ENCODE data around the gene SYNPR. TPM values are rescaled to one million over a fixed set of nuclear protein-coding genes. Genes with fewer than 3 reads are reported as not detected.

The SYNPR gene
- total RNA-seq, 1 experiment from 2014 or later, result 0.85 TPM

DNA sequence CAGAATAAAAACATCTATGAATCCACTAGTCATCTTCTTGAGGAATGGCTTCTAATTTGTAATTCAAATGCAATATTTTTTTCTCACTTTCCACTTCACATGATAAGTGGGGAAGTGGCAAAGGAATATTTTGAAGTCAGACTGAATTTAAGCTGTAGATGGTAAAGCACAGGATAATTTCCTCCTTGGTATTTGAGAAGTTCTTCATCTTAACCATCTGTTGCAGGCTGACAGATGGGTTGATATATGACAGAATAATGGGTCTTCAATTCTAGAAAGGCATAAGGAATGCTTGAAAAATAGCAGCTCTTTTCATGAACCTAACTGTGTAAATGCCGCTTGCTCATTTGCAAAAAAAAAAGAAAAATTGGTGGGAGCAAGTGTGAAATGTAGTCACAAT is 307.8 kb downstream of the SYNPR start (continued):
- TF ChIP-seq SP1 (CRISPR knock-in tag; conservative IDR thresholded peaks at IDR 0.05) (no peak), ZNF232 (CRISPR knock-in tag; IDR thresholded peaks at IDR 0.05) (no peak), ZNF317 (CRISPR knock-in tag; IDR thresholded peaks at IDR 0.05; ENCODE audit: borderline replicate concordance, low read depth) (no peak), PRRX2 (CRISPR knock-in tag; IDR thresholded peaks at IDR 0.05) (no peak)
- TF ChIP-seq, protein P1, sequence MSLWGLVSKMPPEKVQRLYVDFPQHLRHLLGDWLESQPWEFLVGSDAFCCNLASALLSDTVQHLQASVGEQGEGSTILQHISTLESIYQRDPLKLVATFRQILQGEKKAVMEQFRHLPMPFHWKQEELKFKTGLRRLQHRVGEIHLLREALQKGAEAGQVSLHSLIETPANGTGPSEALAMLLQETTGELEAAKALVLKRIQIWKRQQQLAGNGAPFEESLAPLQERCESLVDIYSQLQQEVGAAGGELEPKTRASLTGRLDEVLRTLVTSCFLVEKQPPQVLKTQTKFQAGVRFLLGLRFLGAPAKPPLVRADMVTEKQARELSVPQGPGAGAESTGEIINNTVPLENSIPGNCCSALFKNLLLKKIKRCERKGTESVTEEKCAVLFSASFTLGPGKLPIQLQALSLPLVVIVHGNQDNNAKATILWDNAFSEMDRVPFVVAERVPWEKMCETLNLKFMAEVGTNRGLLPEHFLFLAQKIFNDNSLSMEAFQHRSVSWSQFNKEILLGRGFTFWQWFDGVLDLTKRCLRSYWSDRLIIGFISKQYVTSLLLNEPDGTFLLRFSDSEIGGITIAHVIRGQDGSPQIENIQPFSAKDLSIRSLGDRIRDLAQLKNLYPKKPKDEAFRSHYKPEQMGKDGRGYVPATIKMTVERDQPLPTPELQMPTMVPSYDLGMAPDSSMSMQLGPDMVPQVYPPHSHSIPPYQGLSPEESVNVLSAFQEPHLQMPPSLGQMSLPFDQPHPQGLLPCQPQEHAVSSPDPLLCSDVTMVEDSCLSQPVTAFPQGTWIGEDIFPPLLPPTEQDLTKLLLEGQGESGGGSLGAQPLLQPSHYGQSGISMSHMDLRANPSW (CRISPR knock-in tag; conservative IDR thresholded peaks at IDR 0.05; ENCODE audit: low read depth), result no peak
- TF ChIP-seq, protein P2, sequence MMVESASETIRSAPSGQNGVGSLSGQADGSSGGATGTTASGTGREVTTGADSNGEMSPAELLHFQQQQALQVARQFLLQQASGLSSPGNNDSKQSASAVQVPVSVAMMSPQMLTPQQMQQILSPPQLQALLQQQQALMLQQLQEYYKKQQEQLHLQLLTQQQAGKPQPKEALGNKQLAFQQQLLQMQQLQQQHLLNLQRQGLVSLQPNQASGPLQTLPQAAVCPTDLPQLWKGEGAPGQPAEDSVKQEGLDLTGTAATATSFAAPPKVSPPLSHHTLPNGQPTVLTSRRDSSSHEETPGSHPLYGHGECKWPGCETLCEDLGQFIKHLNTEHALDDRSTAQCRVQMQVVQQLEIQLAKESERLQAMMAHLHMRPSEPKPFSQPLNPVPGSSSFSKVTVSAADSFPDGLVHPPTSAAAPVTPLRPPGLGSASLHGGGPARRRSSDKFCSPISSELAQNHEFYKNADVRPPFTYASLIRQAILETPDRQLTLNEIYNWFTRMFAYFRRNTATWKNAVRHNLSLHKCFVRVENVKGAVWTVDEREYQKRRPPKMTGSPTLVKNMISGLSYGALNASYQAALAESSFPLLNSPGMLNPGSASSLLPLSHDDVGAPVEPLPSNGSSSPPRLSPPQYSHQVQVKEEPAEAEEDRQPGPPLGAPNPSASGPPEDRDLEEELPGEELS (CRISPR knock-in tag; IDR thresholded peaks at IDR 0.05), result no peak

DNA sequence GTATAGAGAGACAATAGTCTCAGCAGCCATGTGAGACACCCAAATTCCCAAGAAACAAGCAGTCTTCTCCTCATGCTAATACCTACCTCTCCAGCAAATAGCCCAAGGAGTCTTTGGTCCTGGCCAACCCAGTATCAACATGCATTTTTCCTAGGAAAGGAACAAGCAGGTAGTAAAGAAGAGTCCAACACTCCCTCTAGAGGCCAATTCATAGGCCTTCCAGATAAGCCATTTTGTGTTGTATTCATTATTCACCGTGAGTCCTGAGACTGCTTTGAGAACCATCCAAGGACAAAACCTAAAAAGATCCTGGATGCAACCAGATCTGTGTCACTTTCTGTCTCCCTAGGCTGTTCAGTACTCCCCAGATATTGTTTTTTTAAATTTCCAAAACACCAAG is 310.8 kb downstream of the SYNPR start:
- Mint-ChIP-seq H3K9me3 (peaks cover 15% of the 10 kb centered on the region), H3K4me1 (peaks cover 26% of the 10 kb centered on the region), H3K36me3 (peaks cover 15% of the 10 kb centered on the region), H3K4me3 (no peak overlapping the region), H3K27ac (no peak overlapping the region), H3K27me3 (ENCODE audit: low read depth) (no peaks in the 10 kb centered on the region)
- DNase-seq (ENCODE audit: low spot score), result no peak
- CTCF ChIA-PET, result interaction anchor here (0.6 kb wide), 1 partner anchor 244 kb away, joined by 3 read pairs; no protein-coding TSS in a partner anchor
- no peak for ATAC-seq
- TF ChIP-seq CBFB (CRISPR knock-in tag; IDR thresholded peaks at IDR 0.05; ENCODE audit: low read depth), result no peak
- TF ChIP-seq, protein P3, sequence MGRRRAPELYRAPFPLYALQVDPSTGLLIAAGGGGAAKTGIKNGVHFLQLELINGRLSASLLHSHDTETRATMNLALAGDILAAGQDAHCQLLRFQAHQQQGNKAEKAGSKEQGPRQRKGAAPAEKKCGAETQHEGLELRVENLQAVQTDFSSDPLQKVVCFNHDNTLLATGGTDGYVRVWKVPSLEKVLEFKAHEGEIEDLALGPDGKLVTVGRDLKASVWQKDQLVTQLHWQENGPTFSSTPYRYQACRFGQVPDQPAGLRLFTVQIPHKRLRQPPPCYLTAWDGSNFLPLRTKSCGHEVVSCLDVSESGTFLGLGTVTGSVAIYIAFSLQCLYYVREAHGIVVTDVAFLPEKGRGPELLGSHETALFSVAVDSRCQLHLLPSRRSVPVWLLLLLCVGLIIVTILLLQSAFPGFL (CRISPR knock-in tag; IDR thresholded peaks at IDR 0.05; ENCODE audit: borderline replicate concordance), result no peak
- TF ChIP-seq, protein P4, sequence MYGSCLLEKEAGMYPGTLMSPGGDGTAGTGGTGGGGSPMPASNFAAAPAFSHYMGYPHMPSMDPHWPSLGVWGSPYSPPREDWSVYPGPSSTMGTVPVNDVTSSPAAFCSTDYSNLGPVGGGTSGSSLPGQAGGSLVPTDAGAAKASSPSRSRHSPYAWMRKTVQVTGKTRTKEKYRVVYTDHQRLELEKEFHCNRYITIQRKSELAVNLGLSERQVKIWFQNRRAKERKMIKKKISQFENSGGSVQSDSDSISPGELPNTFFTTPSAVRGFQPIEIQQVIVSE (CRISPR knock-in tag; IDR thresholded peaks at IDR 0.05; ENCODE audit: borderline replicate concordance), result no peak
- no peak for TF ChIP-seq CREB1 (CRISPR knock-in tag; IDR thresholded peaks at IDR 0.05)
- TF ChIP-seq ETV6 (CRISPR knock-in tag; IDR thresholded peaks at IDR 0.05), result no peak
- TF ChIP-seq NR1H2 (CRISPR knock-in tag; IDR thresholded peaks at IDR 0.05), result no peak
- TF ChIP-seq, protein P5, sequence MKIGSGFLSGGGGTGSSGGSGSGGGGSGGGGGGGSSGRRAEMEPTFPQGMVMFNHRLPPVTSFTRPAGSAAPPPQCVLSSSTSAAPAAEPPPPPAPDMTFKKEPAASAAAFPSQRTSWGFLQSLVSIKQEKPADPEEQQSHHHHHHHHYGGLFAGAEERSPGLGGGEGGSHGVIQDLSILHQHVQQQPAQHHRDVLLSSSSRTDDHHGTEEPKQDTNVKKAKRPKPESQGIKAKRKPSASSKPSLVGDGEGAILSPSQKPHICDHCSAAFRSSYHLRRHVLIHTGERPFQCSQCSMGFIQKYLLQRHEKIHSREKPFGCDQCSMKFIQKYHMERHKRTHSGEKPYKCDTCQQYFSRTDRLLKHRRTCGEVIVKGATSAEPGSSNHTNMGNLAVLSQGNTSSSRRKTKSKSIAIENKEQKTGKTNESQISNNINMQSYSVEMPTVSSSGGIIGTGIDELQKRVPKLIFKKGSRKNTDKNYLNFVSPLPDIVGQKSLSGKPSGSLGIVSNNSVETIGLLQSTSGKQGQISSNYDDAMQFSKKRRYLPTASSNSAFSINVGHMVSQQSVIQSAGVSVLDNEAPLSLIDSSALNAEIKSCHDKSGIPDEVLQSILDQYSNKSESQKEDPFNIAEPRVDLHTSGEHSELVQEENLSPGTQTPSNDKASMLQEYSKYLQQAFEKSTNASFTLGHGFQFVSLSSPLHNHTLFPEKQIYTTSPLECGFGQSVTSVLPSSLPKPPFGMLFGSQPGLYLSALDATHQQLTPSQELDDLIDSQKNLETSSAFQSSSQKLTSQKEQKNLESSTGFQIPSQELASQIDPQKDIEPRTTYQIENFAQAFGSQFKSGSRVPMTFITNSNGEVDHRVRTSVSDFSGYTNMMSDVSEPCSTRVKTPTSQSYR (CRISPR knock-in tag; IDR thresholded peaks at IDR 0.05), result no peak
- POLR2A ChIA-PET, result no interaction called here

DNA sequence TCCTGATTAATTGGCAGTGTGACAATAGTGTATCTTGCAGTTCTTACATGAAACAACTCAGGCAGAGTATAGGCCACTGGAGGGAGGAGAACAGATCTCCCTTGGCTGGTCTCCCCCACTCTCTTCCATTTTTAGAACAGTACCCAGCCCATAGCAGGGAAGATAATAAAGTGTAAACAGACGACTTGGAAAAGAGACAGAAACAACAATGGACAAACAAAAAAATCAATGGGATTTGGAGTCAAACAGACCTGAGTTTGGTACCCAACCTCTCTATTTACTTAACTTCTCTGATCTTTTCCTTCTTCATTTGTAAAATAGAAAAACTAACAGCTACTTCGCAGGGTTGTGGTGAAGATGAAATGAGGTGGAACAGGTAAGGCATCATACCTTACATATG is 315.7 kb downstream of the SYNPR start:
- Mint-ChIP-seq H3K27ac (no peak overlapping the region), H3K9me3 (peaks cover 7% of the 10 kb centered on the region), H3K4me1 (peaks cover 21% of the 10 kb centered on the region), H3K27me3 (ENCODE audit: low read depth) (no peaks in the 10 kb centered on the region), H3K4me3 (no peak overlapping the region), H3K36me3 (peaks cover 6% of the 10 kb centered on the region)
- no peak for ATAC-seq
- ChIA-PET CTCF (no interaction called here), POLR2A (no interaction called here)
- DNase-seq (ENCODE audit: low spot score), result no peak
- TF ChIP-seq RELA (CRISPR knock-in tag; IDR thresholded peaks at IDR 0.05; ENCODE audit: borderline replicate concordance), result no peak
- TF ChIP-seq IRF2 (CRISPR knock-in tag; IDR thresholded peaks at IDR 0.05; ENCODE audit: borderline replicate concordance, low read depth), result no peak
- TF ChIP-seq ZNF138 (CRISPR knock-in tag; conservative IDR thresholded peaks at IDR 0.05), result no peak
- TF ChIP-seq ETV6 (CRISPR knock-in tag; IDR thresholded peaks at IDR 0.05), result no peak

Data from WTC11 (cell line).